ENCODE data around the gene TMEM242. TPM values are rescaled to one million over a fixed set of nuclear protein-coding genes. Genes with fewer than 3 reads are reported as not detected.
"Not testable (repeated sequence)": the region's sequence is repeated elsewhere in the genome, so short reads cannot be mapped to it uniquely, and the experiment has no call there.

TMEM242 gene
- total RNA-seq: 8.2 TPM

GRCh38 chr6:157323255-157323965, at the start of gene TMEM242:
Gene TMEM242 (minus strand): TSS chr6:157323519. CDS start chr6:157323499, 20 bp downstream.
- peak; percentile 97 for DNase-seq

- DNase-seq: no peak
Measured at GRCh38 chr6:157372501-157373280, 49.4 kb upstream of the TMEM242 start.

- no peak for DNase-seq
Measured at GRCh38 chr6:157370755-157371154, 47.4 kb upstream of the TMEM242 start.

DNA sequence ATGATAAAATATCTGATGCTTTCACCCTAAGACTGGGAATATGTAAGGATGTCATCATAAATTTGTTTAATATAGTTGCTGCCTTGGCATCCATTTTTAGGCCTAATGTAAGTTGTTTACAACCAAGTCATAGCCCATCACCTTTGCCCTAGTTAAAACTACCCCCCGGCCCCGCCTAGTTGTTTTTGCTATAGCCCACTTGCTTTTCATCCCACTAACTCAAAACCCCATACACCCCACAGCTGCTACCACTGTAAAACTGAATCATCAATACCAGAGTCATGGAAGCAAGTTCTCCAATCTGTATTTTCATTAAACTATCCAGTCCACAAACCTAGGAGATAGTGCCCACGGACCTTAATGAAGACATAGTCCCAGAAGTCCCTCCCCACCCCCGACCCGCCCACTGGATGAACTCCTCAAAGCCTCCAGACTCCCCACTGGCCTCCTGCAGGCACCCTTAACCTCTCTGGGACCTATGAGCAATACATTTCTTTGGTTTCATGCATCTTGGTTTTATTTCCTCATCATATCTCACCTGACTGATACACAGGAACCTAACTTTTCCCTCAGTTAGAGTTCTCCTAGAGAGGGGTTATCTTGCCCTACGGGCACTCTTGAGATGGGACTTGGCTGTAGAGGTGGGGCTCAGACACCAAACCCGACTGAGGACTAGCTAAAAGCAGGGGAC, 45.2 kb upstream of the TMEM242 start:
- DNase-seq: no peak

DNA sequence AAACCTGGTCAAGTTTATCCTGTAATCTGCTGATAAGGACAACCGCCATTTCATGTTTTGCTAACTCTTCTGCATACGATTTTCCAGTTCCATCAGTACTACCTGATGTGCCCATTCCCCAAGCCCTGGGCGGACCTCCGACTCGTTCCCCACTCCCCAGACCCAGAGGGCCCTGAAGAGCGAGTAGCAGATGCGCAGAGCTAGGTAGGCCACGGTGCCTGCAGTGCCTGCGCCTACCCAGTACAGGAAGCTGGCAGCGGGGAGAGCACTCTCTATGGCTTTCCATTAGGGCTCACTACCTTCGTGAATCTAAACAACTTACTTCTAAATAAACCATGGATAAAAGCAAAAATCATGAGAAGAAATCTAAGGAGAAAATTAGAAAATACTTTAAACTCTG, 43.3 kb upstream of the TMEM242 start:
- no peak for DNase-seq

GRCh38 chr6:157364705-157365104, 41.4 kb upstream of the TMEM242 start:
- DNase-seq: no peak

DNA sequence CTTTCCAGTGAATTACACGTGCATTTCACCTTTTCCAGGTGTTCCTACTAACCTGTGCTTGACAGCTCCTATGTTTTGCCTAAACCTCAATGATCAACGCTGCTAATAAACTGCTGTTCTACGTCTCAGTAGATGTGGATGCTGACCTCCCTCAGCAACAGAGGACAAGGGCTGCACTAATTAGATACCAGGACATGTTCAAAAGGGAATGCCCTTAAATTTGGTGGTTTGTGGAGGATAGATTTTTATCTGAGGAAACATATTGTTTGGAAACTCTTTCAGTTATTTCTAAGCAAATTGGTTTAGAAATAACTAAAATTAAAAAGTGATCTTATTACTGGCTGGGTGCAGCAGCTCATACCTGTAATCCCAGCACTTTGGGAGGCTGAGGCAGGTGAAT, 38.6 kb upstream of the TMEM242 start:
- DNase-seq: no peak

DNA sequence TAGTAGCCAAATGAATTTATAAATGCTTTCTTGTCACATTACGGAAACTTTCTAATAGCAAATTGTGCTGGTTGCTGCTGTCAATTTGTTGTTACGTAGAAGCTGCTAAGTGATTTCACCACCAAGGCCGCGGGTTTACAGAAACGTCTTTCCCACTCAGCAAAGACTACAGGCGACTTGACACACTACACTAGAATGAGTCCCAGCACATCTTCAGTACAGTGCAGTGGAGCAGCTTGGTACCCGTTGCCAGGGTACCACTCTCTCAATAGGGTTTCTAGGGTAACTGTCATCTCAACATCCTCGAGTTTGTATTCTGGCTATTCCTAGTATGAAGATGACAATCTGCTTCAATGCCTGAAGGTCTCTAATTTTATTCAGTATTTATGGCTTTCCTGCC, 35.0 kb upstream of the TMEM242 start:
- DNase-seq: no peak

- DNase-seq: no peak
Measured at GRCh38 chr6:157346373-157346772, 23.1 kb upstream of the TMEM242 start.

DNA sequence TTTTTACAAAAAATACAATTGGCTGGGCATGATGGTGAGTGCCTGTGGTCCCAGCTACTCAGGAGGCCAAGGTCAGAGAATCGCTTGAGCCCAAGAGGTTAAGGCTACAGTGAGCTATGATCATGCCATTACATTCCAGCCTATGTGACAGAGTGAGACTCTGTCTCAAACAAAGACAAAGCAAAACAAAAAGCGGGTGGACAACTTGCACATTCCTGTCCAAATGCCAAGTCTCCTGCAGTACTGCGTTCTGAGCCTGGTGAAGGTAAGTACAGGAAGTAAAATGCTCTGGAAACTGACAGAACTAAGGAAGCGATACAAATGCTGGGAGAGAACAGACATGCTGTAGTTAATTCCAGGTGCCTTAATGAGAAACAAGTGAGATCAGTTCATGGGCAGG, 20.4 kb upstream of the TMEM242 start:
- no peak for DNase-seq

- no peak for DNase-seq
Measured at GRCh38 chr6:157339432-157339831, 16.1 kb upstream of the TMEM242 start.

GRCh38 chr6:157337751-157338150, 14.4 kb upstream of the TMEM242 start:
- no peak for DNase-seq

DNA sequence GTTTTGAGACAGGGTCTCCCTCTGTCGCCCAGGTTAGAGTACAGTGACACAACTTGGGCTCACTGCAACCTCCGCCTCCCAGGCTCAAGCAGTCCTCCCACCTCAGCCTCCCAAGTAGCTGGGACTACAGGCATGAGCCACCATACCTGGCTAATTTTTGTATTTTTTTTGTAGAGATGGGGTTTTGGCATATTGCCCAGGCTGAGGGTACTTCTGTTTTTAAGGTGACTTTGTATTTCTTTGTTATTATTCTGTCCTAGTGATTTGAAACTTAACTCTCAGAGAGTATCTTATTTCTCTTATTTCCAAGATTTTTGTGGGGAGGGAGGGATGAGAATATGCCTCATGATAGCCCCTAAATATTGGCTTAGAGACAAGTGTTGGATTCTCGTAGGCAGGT, 14.0 kb upstream of the TMEM242 start:
- not testable (repeated sequence) for DNase-seq

- peak; percentile 66 for DNase-seq
Measured at GRCh38 chr6:157335829-157336228, 12.5 kb upstream of the TMEM242 start.

DNA sequence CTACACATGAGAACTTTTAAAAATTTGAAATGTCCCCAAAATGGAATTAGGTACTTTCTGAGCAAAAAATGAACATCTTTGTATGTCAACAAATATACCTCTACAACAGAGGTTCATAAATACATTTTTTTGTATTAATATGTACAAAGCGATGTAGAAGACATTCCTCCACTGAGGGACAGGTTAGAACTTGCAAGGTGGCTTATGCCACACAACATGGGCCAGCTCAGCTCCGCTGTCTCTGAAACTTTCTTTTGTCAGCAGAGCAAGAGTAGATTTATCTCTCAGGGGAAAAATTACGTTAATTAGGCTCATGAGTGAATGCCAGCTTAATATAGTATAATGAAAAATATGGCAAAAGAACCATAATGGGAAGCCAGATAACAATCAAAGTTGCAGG, 10.6 kb upstream of the TMEM242 start:
- no peak for DNase-seq

DNA sequence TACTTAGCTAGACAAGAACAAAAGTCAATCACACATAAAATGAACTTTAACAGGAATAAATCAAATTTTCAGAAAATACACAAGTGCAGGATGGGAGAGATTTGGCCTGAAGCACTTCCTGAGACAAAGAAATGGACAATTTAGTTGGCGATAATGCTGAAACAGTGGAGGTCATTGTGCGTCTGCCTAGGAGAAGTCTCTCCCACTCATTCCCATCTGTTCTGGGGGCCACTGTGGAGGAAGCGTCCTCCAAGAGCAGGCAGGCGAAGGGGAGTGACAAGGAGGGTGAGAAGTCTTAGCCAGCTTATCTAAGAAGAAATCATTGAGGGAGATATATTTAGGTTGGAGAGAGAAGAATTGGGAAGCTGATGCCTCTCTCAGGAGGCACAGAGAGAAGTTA, 10.2 kb upstream of the TMEM242 start:
- DNase-seq: no peak

DNA sequence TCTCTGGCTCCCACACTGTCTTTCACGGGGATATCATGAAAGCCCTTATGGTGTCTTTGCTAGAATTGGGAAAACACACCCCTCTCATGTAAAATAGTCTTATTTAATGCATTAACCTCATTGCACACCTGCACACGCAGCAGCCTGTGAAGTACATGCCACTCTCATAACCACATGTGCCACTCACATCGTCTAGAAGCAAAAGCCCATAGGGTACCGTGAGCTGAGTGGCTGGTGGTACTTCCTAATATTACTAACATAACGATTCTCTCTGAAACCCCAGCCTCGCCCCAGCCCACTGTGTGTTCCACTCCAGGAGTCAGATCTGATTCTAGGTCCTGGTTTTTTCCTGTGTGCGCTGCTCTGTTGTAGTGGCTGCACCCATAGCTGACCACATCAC, 9.5 kb upstream of the TMEM242 start:
- DNase-seq: no peak

- no peak for DNase-seq
Measured at GRCh38 chr6:157330831-157331230, 7.5 kb upstream of the TMEM242 start.

DNA sequence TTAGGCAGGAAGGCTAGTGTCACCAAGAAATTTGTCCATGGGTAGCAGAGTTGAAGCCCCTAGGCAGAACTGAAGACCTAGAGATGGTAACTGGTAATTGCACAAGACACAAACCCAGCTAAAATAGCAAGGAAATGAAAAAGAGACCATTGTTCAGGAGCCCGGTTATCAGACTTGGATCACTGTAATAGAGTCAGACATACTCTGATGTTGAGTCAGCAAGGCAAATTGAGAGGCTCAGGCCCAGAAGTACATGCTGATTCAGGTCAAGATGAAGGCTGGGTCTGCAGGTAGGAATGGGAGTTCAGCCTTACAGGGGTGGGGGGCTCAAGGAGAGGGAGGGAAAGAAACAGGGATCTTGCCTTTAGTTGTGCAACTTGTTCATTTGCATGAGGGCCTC, 6.5 kb upstream of the TMEM242 start:
- DNase-seq: no peak

GRCh38 chr6:157328108-157328692, 4.9 kb upstream of the TMEM242 start:
- DNase-seq: no peak

DNA sequence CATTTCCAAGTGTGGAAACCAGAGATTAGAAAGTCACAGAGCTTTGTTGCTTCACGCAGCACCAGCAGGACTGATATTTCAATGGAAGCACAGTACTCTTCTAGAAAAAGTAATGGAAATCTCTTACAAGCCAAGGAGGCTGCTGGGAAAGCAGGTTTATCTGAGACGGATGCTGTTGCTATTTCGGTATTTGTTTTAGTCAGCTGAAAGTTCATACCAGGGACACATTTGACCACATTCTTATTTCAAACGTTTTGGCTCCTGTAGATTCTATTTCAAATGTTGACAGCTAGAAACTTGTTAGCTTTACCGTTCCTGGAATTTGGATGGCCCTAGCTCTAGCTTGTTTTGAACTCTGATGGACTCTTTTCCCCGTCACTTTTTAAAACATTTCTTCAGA, 3.7 kb upstream of the TMEM242 start:
- DNase-seq: no peak

- DNase-seq: no peak
Measured at GRCh38 chr6:157325069-157325805, 1.9 kb upstream of the TMEM242 start.

All from tongue (tissue), 2 donors.